SK-N-SH (cell line): ENCODE results near the gene PHGDH.

Experiments
- CHD2 ChIP-seq: fragments of 150-350 bp; IDR thresholded peaks from 2 replicates; pipeline ENCODE4 v1.6.1; 2018; ENCODE audit warnings: low read length; ENCODE audit not compliant: partially characterized antibody
- EP300 ChIP-seq, 2 experiments: IDR thresholded peaks; 2 replicates each; pipeline versions ENCODE4 v1.4.0 to v1.6.1; 2012; ENCODE audit warnings: borderline replicate concordance in 1 of 2, low read depth in 1 of 2, low read length in 1 of 2
- FOXM1 ChIP-seq: IDR thresholded peaks from 2 replicates; pipeline ENCODE4 v1.4.0; 2012; ENCODE audit warnings: low read depth, mild to moderate bottlenecking
- NRF1 ChIP-seq: IDR thresholded peaks from 2 replicates; pipeline ENCODE4 v1.6.1; 2012; ENCODE audit warnings: low read depth, mild to moderate bottlenecking, low read length
- RCOR1 ChIP-seq: fragments of 150-350 bp; IDR thresholded peaks from 2 replicates; pipeline ENCODE4 v1.6.1; 2017; ENCODE audit warnings: antibody characterized with exemption, low read length
- TEAD4 ChIP-seq: IDR thresholded peaks from 2 replicates; pipeline ENCODE4 v1.4.0; 2012; ENCODE audit warnings: mild to moderate bottlenecking, borderline replicate concordance; ENCODE audit not compliant: insufficient read depth
- YY1 ChIP-seq: IDR thresholded peaks from 2 replicates; pipeline ENCODE4 v1.4.0; 2012; ENCODE audit warnings: low read depth, mild to moderate bottlenecking
- TF ChIP-seq, protein P1 (sequence below): fragments of 200-600 bp; sonication (generic); IDR thresholded peaks from 2 replicates; pipeline ENCODE4 v1.6.1; 2017; ENCODE audit warnings: antibody characterized with exemption, mild to moderate bottlenecking, moderate library complexity
- TF ChIP-seq, protein P2 (sequence below): IDR thresholded peaks from 2 replicates; pipeline ENCODE4 v1.4.0; 2012; ENCODE audit warnings: low read depth
- TF ChIP-seq, protein P3 (sequence below): fragments of 150-350 bp; IDR thresholded peaks from 2 replicates; pipeline ENCODE4 v1.6.1; 2016; ENCODE audit warnings: mild to moderate bottlenecking, low read depth, low read length

DNA sequence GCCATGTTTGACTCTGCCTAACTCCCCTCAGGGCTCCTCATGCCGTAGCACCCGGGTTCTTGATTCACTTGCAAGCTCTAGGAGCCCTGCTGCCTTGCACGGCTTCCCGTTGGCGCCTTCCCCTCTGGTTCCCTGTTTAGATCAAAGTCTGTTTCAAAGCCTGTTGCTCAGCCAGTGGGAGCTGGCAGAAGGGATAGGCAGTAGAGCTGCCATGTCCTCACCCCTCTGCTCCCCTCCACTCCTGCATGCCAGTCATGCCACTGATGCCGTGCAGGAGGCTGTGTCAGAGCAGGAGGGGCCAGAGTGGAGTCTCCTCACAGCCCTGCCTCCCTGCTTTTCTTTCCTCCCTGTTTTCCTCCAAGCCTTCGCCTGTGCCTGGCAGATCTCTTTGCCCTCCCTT, 30.5 kb downstream of the PHGDH start:
- TF ChIP-seq CHD2 (no peak), NRF1 (no peak), EP300 (IDR thresholded peaks at IDR 0.05; ENCODE audit: borderline replicate concordance in 1 of 2, low read depth in 1 of 2, low read length in 1 of 2) (no peak), YY1 (no peak), FOXM1 (no peak), RCOR1 (no peak), TEAD4 (no peak)
- TF ChIP-seq, protein P1, sequence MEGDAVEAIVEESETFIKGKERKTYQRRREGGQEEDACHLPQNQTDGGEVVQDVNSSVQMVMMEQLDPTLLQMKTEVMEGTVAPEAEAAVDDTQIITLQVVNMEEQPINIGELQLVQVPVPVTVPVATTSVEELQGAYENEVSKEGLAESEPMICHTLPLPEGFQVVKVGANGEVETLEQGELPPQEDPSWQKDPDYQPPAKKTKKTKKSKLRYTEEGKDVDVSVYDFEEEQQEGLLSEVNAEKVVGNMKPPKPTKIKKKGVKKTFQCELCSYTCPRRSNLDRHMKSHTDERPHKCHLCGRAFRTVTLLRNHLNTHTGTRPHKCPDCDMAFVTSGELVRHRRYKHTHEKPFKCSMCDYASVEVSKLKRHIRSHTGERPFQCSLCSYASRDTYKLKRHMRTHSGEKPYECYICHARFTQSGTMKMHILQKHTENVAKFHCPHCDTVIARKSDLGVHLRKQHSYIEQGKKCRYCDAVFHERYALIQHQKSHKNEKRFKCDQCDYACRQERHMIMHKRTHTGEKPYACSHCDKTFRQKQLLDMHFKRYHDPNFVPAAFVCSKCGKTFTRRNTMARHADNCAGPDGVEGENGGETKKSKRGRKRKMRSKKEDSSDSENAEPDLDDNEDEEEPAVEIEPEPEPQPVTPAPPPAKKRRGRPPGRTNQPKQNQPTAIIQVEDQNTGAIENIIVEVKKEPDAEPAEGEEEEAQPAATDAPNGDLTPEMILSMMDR = no peak
- TF ChIP-seq, protein P2, sequence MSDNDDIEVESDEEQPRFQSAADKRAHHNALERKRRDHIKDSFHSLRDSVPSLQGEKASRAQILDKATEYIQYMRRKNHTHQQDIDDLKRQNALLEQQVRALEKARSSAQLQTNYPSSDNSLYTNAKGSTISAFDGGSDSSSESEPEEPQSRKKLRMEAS = no peak
- TF ChIP-seq, protein P3, sequence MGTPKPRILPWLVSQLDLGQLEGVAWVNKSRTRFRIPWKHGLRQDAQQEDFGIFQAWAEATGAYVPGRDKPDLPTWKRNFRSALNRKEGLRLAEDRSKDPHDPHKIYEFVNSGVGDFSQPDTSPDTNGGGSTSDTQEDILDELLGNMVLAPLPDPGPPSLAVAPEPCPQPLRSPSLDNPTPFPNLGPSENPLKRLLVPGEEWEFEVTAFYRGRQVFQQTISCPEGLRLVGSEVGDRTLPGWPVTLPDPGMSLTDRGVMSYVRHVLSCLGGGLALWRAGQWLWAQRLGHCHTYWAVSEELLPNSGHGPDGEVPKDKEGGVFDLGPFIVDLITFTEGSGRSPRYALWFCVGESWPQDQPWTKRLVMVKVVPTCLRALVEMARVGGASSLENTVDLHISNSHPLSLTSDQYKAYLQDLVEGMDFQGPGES = no peak
